Suprapubic skin (tissue), 4 donors: Measurements from ENCODE around the gene PSG4. TPM values are rescaled to one million over a fixed set of nuclear protein-coding genes. Genes with fewer than 3 reads are reported as not detected.
"Not testable (repeated sequence)": the region's sequence is repeated elsewhere in the genome, so short reads cannot be mapped to it uniquely, and the experiment has no call there.

Experiments used
- DNase-seq, 2 donors: peaks; one replicate each; pipeline ENCODE4 v3.0.0-alpha.2; 2019; ENCODE audit warnings: low spot score in 2 of 2
- H3K27ac ChIP-seq: fragments of 200-600 bp; sonication (generic); one replicate; pipeline ENCODE4 v1.5.1; 2019
- H3K27me3 ChIP-seq: fragments of 200-600 bp; sonication (generic); one replicate; pipeline ENCODE4 v1.5.1; 2019
- H3K36me3 ChIP-seq: fragments of 200-600 bp; sonication (generic); one replicate; pipeline ENCODE4 v1.5.1; 2019
- H3K4me1 ChIP-seq: fragments of 200-600 bp; sonication (generic); one replicate; pipeline ENCODE4 v1.5.1; 2019
- H3K4me3 ChIP-seq: fragments of 200-600 bp; sonication (generic); one replicate; pipeline ENCODE4 v1.5.1; 2019; ENCODE audit warnings: mild to moderate bottlenecking
- H3K9me3 ChIP-seq: fragments of 200-600 bp; sonication (generic); one replicate; pipeline ENCODE4 v1.5.1; 2019
- CTCF ChIP-seq, 2 donors: fragments of 200-600 bp in 1 of 2; fragments of 450-650 bp in 1 of 2; sonication (generic) in 1 of 2; IDR thresholded peaks; one replicate each; pipeline ENCODE4 v1.5.1; 2016 to 2019; ENCODE audit warnings: antibody characterized with exemption in 2 of 2, mild to moderate bottlenecking in 1 of 2, moderate library complexity in 1 of 2
- WGBS: methylation state at CpG from one replicate; pipeline ENCODE4 v1.1.5; 2018; 5-methylcytosine and 5-hydroxymethylcytosine counted together
- total RNA-seq, 4 donors: library from RNA; depleted of rRNA; stranded (reverse); fragments of >200 nt; gene quantifications; one replicate each; pipeline ENCODE4 v1.1.0, GENCODE V29; 2016

The PSG4 gene
- total RNA-seq, 4 donors from 2014 or later: 6.2 to 17.0 (median 8.3) TPM; not detected in 1

- not testable (repeated sequence) for H3K9me3 ChIP-seq, H3K27ac ChIP-seq, DNase-seq, H3K4me3 ChIP-seq, H3K36me3 ChIP-seq, H3K4me1 ChIP-seq, H3K27me3 ChIP-seq
- no CpG with 5 or more reads among the region's 7 CpGs for WGBS
Observed at GRCh38 chr19:43197666-43198397, 7.6 kb downstream of the PSG4 start.

- 83% methylated on average over 7 of the region's 7 CpGs for WGBS
Observed at GRCh38 chr19:43194397-43194796, 11.0 kb downstream of the PSG4 start.

GRCh38 chr19:43192381-43193155 is 12.9 kb downstream of the PSG4 start:
- H3K9me3 ChIP-seq, DNase-seq, H3K27me3 ChIP-seq, H3K4me3 ChIP-seq, H3K36me3 ChIP-seq, H3K4me1 ChIP-seq, H3K27ac ChIP-seq: not testable (repeated sequence)
- whole genome bisulfite sequencing: 51% methylated on average over 4 of the region's 4 CpGs

More at GRCh38 chr19:43194397-43194796, 11.0 kb downstream of the PSG4 start:
- not testable (repeated sequence) for H3K9me3 ChIP-seq, H3K4me3 ChIP-seq, H3K36me3 ChIP-seq, DNase-seq, H3K27ac ChIP-seq, H3K27me3 ChIP-seq, H3K4me1 ChIP-seq

GRCh38 chr19:43188092-43188491 is 17.3 kb downstream of the PSG4 start:
- not testable (repeated sequence) for H3K27me3 ChIP-seq, H3K9me3 ChIP-seq, H3K4me1 ChIP-seq, H3K4me3 ChIP-seq, H3K27ac ChIP-seq, H3K36me3 ChIP-seq, DNase-seq
- peak in 1 of 2 donors; percentile 28 for TF ChIP-seq CTCF (IDR thresholded peaks at IDR 0.05)
- WGBS: 72% methylated on average over 7 of the region's 9 CpGs

- H3K36me3 ChIP-seq: not testable (repeated sequence)
Observed at GRCh38 chr19:43186311-43186935, 19.0 kb downstream of the PSG4 start, which contains the start of gene PSG5. Gene PSG5, minus strand, starts transcription at chr19:43186536. Its CDS starts 131 bp downstream, at chr19:43186405.

GRCh38 chr19:43181869-43182771 is 23.3 kb downstream of the PSG4 start:
- not testable (repeated sequence) for H3K9me3 ChIP-seq, DNase-seq, H3K4me1 ChIP-seq, H3K27ac ChIP-seq, H3K4me3 ChIP-seq, H3K36me3 ChIP-seq, H3K27me3 ChIP-seq
- 40% methylated on average over 4 of the region's 4 CpGs for WGBS

More at GRCh38 chr19:43186311-43186935, 19.0 kb downstream of the PSG4 start, which contains the start of gene PSG5:
- H3K9me3 ChIP-seq, DNase-seq, H3K4me3 ChIP-seq, H3K27me3 ChIP-seq, H3K4me1 ChIP-seq, H3K27ac ChIP-seq: not testable (repeated sequence)
- WGBS: 83% methylated on average over 6 of the region's 7 CpGs

GRCh38 chr19:43179569-43180147 is 25.8 kb downstream of the PSG4 start:
- not testable (repeated sequence) for H3K27ac ChIP-seq, H3K27me3 ChIP-seq, H3K4me1 ChIP-seq, H3K9me3 ChIP-seq, H3K4me3 ChIP-seq, DNase-seq, H3K36me3 ChIP-seq
- 25% methylated on average over 1 of the region's 1 CpG for WGBS
- peak in 1 of 2 donors; percentile 23 for TF ChIP-seq CTCF (IDR thresholded peaks at IDR 0.05)

- not testable (repeated sequence) for H3K36me3 ChIP-seq, H3K4me3 ChIP-seq, H3K4me1 ChIP-seq, DNase-seq, H3K27ac ChIP-seq, H3K9me3 ChIP-seq, H3K27me3 ChIP-seq
- WGBS: no CpG with 5 or more reads among the region's 3 CpGs
Observed at GRCh38 chr19:43178577-43178976, 26.9 kb downstream of the PSG4 start.

GRCh38 chr19:43165906-43166305 is 39.5 kb downstream of the PSG4 start:
- WGBS: 62% methylated on average over 3 of the region's 3 CpGs
- H3K27ac ChIP-seq, H3K9me3 ChIP-seq, H3K27me3 ChIP-seq, H3K4me3 ChIP-seq, H3K36me3 ChIP-seq, DNase-seq, H3K4me1 ChIP-seq: not testable (repeated sequence)

GRCh38 chr19:43163135-43163534 is 42.3 kb downstream of the PSG4 start:
- H3K36me3 ChIP-seq, H3K4me3 ChIP-seq, H3K27ac ChIP-seq, H3K27me3 ChIP-seq, H3K4me1 ChIP-seq, DNase-seq, H3K9me3 ChIP-seq: not testable (repeated sequence)
- 68% methylated on average over 3 of the region's 3 CpGs for WGBS

GRCh38 chr19:43162261-43162660 is 43.2 kb downstream of the PSG4 start:
- WGBS: 48% methylated on average over 2 of the region's 2 CpGs
- H3K36me3 ChIP-seq, H3K4me1 ChIP-seq, H3K27ac ChIP-seq, H3K4me3 ChIP-seq, DNase-seq, H3K9me3 ChIP-seq, H3K27me3 ChIP-seq: not testable (repeated sequence)
